Body of pancreas (tissue), 4 donors: Measurements from ENCODE around the gene DENND4A.

Experiments used
- POLR2A ChIP-seq, 3 donors: fragments of 450-650 bp; IDR thresholded peaks; one replicate each; pipeline ENCODE4 v1.6.1; 2016; ENCODE audit warnings: antibody characterized with exemption in 3 of 3, mild to moderate bottlenecking in 2 of 3
- TF ChIP-seq, protein P1 (sequence below), 7 experiments: fragments of 450-650 bp in 4 of 7; fragments of 200-600 bp in 3 of 7; sonication (generic) in 3 of 7; IDR thresholded peaks; one replicate each; pipeline ENCODE4 v1.5.1; 2016 to 2019; ENCODE audit warnings: antibody characterized with exemption in 7 of 7

GRCh38 chr15:65610871-65611718 lies 181.0 kb downstream of the DENND4A start, which contains the start of gene INTS14:
- TF ChIP-seq, protein P1, sequence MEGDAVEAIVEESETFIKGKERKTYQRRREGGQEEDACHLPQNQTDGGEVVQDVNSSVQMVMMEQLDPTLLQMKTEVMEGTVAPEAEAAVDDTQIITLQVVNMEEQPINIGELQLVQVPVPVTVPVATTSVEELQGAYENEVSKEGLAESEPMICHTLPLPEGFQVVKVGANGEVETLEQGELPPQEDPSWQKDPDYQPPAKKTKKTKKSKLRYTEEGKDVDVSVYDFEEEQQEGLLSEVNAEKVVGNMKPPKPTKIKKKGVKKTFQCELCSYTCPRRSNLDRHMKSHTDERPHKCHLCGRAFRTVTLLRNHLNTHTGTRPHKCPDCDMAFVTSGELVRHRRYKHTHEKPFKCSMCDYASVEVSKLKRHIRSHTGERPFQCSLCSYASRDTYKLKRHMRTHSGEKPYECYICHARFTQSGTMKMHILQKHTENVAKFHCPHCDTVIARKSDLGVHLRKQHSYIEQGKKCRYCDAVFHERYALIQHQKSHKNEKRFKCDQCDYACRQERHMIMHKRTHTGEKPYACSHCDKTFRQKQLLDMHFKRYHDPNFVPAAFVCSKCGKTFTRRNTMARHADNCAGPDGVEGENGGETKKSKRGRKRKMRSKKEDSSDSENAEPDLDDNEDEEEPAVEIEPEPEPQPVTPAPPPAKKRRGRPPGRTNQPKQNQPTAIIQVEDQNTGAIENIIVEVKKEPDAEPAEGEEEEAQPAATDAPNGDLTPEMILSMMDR (IDR thresholded peaks at IDR 0.05), result peak; percentile 37 to 81 (median 58)
- peak; percentile 65 to 90 (median 90) for TF ChIP-seq POLR2A (IDR thresholded peaks at IDR 0.05)
